GM12878 (cell line): ENCODE results near the gene PSMD8. TPM values are rescaled to one million over a fixed set of nuclear protein-coding genes. Genes with fewer than 3 reads are reported as not detected.

Experiments
- ATAC-seq: fragments of 200-7000 bp; cut with Tn5 transposase; 3 replicates; pipeline ENCODE4 v1.9.1; 2020; ENCODE audit warnings: mild to moderate bottlenecking, moderate library complexity
- BruUV-seq: library from RNA; stranded (reverse); fragments of 400-500 nt; replicated peaks from 2 replicates; lab custom pipeline; 2021; lab: Mats Ljungman, UMichigan
- CTCF ChIA-PET: fragments of 300-600 bp; sonication (Branson Sonifier 250); formaldehyde crosslinking; extraction: SDS; loops from one replicate; lab custom pipeline; 2021; ENCODE audit warnings: inconsistent platforms; lab: Yijun Ruan, JAX
- POLR2A ChIA-PET: fragments of 350-600 bp; formaldehyde crosslinking; extraction: SDS; loops from one replicate; lab custom pipeline; 2021; ENCODE audit warnings: inconsistent platforms; lab: Charles Lee
- RAD21 ChIA-PET: fragments of 300-600 bp; sonication (Branson Sonifier 250); formaldehyde crosslinking; loops from one replicate; lab custom pipeline; 2023; ENCODE audit warnings: antibody characterized with exemption; ENCODE audit not compliant: unreplicated experiment; lab: Charles Lee
- SMC1A ChIA-PET: fragments of 300-600 bp; sonication (Branson Sonifier 250); formaldehyde crosslinking; loops from one replicate; lab custom pipeline; 2023; ENCODE audit not compliant: unreplicated experiment, uncharacterized antibody; lab: Charles Lee
- DNase-seq: peaks from one replicate; pipeline ENCODE4 v3.0.0-alpha.2; 2011; ENCODE audit warnings: low read depth, low spot score
- FAIRE-seq: peaks from 3 replicates; lab custom pipeline; 2011; peaks lifted over from hg19 to GRCh38; lab: Jason Lieb, UNC
- H2AFZ ChIP-seq: 2 replicates; pipeline ENCODE4 v1.6.0; 2011; ENCODE audit warnings: low read depth, low read length, control low read depth; ENCODE audit not compliant: control insufficient read depth
- H3K27ac ChIP-seq: 2 replicates; pipeline ENCODE4 v1.5.1; 2011; ENCODE audit warnings: control low read depth; ENCODE audit not compliant: control insufficient read depth, insufficient read depth
- H3K27me3 ChIP-seq, 2 experiments: replicated peaks in 1 of 2; 2 replicates each; pipeline versions ENCODE4 v1.6.0 to v1.6.1; 2011; ENCODE audit warnings: low read length in 1 of 2; ENCODE audit not compliant: control insufficient read depth in 2 of 2, insufficient read depth in 2 of 2
- H3K36me3 ChIP-seq, 2 experiments: 2 replicates each; pipeline ENCODE4 v1.5.1; 2011; ENCODE audit warnings: low read length in 1 of 2; ENCODE audit not compliant: control insufficient read depth in 2 of 2, insufficient read depth in 2 of 2
- H3K4me1 ChIP-seq: 2 replicates; pipeline ENCODE4 v1.6.1; 2011; ENCODE audit warnings: mild to moderate bottlenecking, low read length, moderate library complexity, mixed read lengths; ENCODE audit not compliant: control insufficient read depth, insufficient read depth
- H3K4me2 ChIP-seq: 2 replicates; pipeline ENCODE4 v1.6.0; 2011; ENCODE audit warnings: control low read depth; ENCODE audit not compliant: control insufficient read depth, insufficient read depth
- H3K4me3 ChIP-seq: fragments of 200-600 bp; sonication (generic); 2 replicates; pipeline ENCODE4 v1.5.1; 2016
- H3K79me2 ChIP-seq: 2 replicates; pipeline ENCODE4 v1.6.0; 2011; ENCODE audit warnings: low read length; ENCODE audit not compliant: control insufficient read depth, insufficient read depth
- H3K9ac ChIP-seq: 2 replicates; pipeline ENCODE4 v1.8.0; 2011; ENCODE audit warnings: low read length, control low read depth, mixed read lengths; ENCODE audit not compliant: control insufficient read depth, insufficient read depth
- H3K9me3 ChIP-seq: replicated peaks from 3 replicates; pipeline ENCODE4 v1.5.1; 2011; ENCODE audit warnings: mild to moderate bottlenecking, low read length; ENCODE audit not compliant: control insufficient read depth, insufficient read depth
- H4K20me1 ChIP-seq: 2 replicates; pipeline ENCODE4 v1.6.0; 2011; ENCODE audit not compliant: control insufficient read depth, insufficient read depth
- BHLHE40 ChIP-seq, 2 experiments: fragments of 450-650 bp in 1 of 2; IDR thresholded peaks; 2 replicates each; pipeline ENCODE4 v1.6.1; 2011 to 2017; ENCODE audit warnings: low read depth in 2 of 2, borderline replicate concordance in 1 of 2, improper control_type of control experiment in 1 of 2, low read length in 1 of 2, mild to moderate bottlenecking in 1 of 2
- TARDBP ChIP-seq: IDR thresholded peaks from 2 replicates; pipeline ENCODE4 v1.6.1; 2016; ENCODE audit warnings: borderline replicate concordance
- WGBS: methylation state at CpG from one replicate; pipeline ENCODE4 v1.1.6; 2016; ENCODE audit warnings: low lambda C conversion rate; ENCODE audit not compliant: insufficient replicate concordance, insufficient coverage; ENCODE audit errors: missing lambda C conversion rate; 5-methylcytosine and 5-hydroxymethylcytosine counted together
- in situ Hi-C: fragments of 300-500 bp; cut with MboI; formaldehyde crosslinking; loops from 9 replicates; pipeline ENCODE4 v1.14.3; 2018; ENCODE audit warnings: mixed read lengths
- intact Hi-C: fragments of 100-400 bp; cut with micrococcal nuclease; formaldehyde crosslinking; loops from one replicate; pipeline ENCODE4 v1.14.2; 2022; ENCODE audit not compliant: unreplicated experiment
- polyA plus RNA-seq, 11 experiments: library from polyadenylated mRNA; depleted of rRNA in 4 of 11; unstranded in 6 of 11; stranded (reverse) in 5 of 11; fragments of >200 nt; fragmentation: Nextera tagmentation in 4 of 11; fragmentation: Illumina TruSeq in 1 of 11; extraction: Ambion mirVana in 4 of 11; extraction: Trizol in 1 of 11; gene quantifications; 1 replicate in 1 of 11; 2 replicates in 10 of 11; pipeline versions ENCODE4 v1.2.1 to v1.2.3, GENCODE V29; 2011 to 2016; ENCODE audit warnings: inconsistent platforms in 2 of 11, missing spikeins in 2 of 11, low read depth in 1 of 11
- total RNA-seq, 4 experiments: library from RNA; depleted of rRNA in 3 of 4; stranded (reverse); fragments of >200 nt in 3 of 4; fragmentation: Illumina TruSeq in 1 of 4; extraction: Trizol in 1 of 4; gene quantifications; 2 replicates each; pipeline versions ENCODE4 v1.2.1 to v1.2.3, GENCODE V29; 2013 to 2021
- TF ChIP-seq, protein P1 (sequence below): fragments of 450-650 bp; formaldehyde crosslinking; IDR thresholded peaks from 2 replicates; pipeline ENCODE4 v1.4.0; 2022; ENCODE audit warnings: mild to moderate bottlenecking, moderate library complexity
- TF ChIP-seq, protein P2 (sequence below): fragments of 450-650 bp; IDR thresholded peaks from 2 replicates; pipeline ENCODE4 v1.6.1; 2018; ENCODE audit warnings: borderline replicate concordance, mild to moderate bottlenecking; ENCODE audit not compliant: partially characterized antibody
- TF ChIP-seq, protein P3 (sequence below): fragments of 450-650 bp; IDR thresholded peaks from 2 replicates; pipeline ENCODE4 v1.6.1; 2018; ENCODE audit warnings: mild to moderate bottlenecking, low read depth, moderate library complexity; ENCODE audit not compliant: partially characterized antibody

Gene PSMD8
- total and polyA plus RNA-seq, 10 of the 15 experiments (the other 5 are each of a cell fraction or from before 2014, with no cell fraction given) = 81.2 to 409 (median 268) TPM

DNA sequence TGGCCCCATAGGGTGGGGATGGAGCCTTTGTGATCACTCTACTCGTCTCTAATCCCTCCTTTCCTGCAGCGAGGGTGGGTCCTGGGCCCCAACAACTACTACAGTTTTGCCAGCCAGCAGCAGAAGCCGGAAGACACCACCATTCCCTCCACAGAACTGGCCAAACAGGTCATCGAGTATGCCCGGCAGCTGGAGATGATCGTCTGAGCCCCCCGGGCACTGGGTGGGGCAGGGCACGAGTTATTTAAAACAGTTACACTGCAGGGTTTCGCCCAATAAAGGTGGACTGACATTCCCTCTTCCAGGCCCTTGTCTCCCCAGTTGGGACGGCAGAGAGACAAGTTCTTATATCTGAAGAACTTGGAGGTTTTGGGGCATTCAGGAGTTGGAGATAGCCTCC is 8.8 kb downstream of the PSMD8 start:
- 93% methylated on average over 10 of the region's 10 CpGs for WGBS
- intact Hi-C loops = no loop called here
- TSS peak; percentile 33 for BruUV-seq

More for the DNA sequence above, 8.8 kb downstream of the PSMD8 start:
- FAIRE-seq = no peak
- POLR2A ChIA-PET = no interaction called here
- TF ChIP-seq, protein P1, sequence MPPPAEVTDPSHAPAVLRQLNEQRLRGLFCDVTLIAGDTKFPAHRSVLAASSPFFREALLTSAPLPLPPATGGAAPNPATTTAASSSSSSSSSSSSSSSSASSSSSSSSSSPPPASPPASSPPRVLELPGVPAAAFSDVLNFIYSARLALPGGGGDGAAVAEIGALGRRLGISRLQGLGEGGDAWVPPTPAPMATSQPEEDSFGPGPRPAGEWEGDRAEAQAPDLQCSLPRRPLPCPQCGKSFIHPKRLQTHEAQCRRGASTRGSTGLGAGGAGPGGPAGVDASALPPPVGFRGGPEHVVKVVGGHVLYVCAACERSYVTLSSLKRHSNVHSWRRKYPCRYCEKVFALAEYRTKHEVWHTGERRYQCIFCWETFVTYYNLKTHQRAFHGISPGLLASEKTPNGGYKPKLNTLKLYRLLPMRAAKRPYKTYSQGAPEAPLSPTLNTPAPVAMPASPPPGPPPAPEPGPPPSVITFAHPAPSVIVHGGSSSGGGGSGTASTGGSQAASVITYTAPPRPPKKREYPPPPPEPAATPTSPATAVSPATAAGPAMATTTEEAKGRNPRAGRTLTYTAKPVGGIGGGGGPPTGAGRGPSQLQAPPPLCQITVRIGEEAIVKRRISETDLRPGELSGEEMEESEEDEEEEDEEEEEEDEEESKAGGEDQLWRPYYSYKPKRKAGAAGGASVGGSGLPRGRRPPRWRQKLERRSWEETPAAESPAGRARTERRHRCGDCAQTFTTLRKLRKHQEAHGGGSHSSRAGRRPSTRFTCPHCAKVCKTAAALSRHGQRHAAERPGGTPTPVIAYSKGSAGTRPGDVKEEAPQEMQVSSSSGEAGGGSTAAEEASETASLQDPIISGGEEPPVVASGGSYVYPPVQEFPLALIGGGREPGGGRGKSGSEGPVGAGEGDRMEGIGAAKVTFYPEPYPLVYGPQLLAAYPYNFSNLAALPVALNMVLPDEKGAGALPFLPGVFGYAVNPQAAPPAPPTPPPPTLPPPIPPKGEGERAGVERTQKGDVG (CRISPR knock-in tag) = no peak
- TF ChIP-seq BHLHE40 (IDR thresholded peaks at IDR 0.05; ENCODE audit: borderline replicate concordance in 1 of 2, low read depth in 2 of 2, low read length in 1 of 2) (no peak), TARDBP (no peak)
- TF ChIP-seq, protein P2, sequence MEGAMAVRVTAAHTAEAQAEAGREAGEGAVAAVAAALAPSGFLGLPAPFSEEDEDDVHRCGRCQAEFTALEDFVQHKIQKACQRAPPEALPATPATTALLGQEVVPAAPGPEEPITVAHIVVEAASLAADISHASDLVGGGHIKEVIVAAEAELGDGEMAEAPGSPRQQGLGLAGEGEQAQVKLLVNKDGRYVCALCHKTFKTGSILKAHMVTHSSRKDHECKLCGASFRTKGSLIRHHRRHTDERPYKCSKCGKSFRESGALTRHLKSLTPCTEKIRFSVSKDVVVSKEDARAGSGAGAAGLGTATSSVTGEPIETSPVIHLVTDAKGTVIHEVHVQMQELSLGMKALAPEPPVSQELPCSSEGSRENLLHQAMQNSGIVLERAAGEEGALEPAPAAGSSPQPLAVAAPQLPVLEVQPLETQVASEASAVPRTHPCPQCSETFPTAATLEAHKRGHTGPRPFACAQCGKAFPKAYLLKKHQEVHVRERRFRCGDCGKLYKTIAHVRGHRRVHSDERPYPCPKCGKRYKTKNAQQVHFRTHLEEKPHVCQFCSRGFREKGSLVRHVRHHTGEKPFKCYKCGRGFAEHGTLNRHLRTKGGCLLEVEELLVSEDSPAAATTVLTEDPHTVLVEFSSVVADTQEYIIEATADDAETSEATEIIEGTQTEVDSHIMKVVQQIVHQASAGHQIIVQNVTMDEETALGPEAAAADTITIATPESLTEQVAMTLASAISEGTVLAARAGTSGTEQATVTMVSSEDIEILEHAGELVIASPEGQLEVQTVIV = no peak
- TF ChIP-seq, protein P3, sequence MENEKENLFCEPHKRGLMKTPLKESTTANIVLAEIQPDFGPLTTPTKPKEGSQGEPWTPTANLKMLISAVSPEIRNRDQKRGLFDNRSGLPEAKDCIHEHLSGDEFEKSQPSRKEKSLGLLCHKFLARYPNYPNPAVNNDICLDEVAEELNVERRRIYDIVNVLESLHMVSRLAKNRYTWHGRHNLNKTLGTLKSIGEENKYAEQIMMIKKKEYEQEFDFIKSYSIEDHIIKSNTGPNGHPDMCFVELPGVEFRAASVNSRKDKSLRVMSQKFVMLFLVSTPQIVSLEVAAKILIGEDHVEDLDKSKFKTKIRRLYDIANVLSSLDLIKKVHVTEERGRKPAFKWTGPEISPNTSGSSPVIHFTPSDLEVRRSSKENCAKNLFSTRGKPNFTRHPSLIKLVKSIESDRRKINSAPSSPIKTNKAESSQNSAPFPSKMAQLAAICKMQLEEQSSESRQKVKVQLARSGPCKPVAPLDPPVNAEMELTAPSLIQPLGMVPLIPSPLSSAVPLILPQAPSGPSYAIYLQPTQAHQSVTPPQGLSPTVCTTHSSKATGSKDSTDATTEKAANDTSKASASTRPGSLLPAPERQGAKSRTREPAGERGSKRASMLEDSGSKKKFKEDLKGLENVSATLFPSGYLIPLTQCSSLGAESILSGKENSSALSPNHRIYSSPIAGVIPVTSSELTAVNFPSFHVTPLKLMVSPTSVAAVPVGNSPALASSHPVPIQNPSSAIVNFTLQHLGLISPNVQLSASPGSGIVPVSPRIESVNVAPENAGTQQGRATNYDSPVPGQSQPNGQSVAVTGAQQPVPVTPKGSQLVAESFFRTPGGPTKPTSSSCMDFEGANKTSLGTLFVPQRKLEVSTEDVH = no peak
- TF ChIP-seq, all 136 proteins: peak for 0
- Histone ChIP-seq H3K27me3 (no peaks in the 10 kb centered on the region), H4K20me1 (0 out of 2 replicates have a peak, but pooled peaks cover 2% of the 10 kb centered on the region), H3K4me1 (peaks cover 11% of the 10 kb centered on the region), H3K27ac (no peak overlapping the region), H3K9ac (no peak overlapping the region), H3K9me3 (no peaks in the 10 kb centered on the region), H3K79me2 (0 out of 2 replicates have a peak, but pooled peaks cover 1% of the 10 kb centered on the region), H3K36me3 (peaks cover 17% of the 10 kb centered on the region in 2 experiments; a peak in 3 of 4 replicates), H3K4me3 (no peak overlapping the region), H3K4me2 (no peak overlapping the region), H2AFZ (no peak overlapping the region)
- no peak for ATAC-seq
- SMC1A ChIA-PET = no interaction called here
- in situ Hi-C loops = no loop called here
- DNase-seq = no peak
- RAD21 ChIA-PET = no interaction called here
- CTCF ChIA-PET = no interaction called here
